H1 (cell line): ENCODE measurements around the gene RAB44. TPM values are rescaled to one million over a fixed set of nuclear protein-coding genes. Genes with fewer than 3 reads are reported as not detected.

Experiments
- CTCF ChIA-PET: fragments of 300-600 bp; sonication (Branson Sonifier 250); formaldehyde crosslinking; loops from one replicate; lab custom pipeline; 2021; ENCODE audit not compliant: partially characterized antibody; lab: Charles Lee
- POLR2A ChIA-PET: fragments of 300-600 bp; sonication (Branson Sonifier 250); formaldehyde crosslinking; loops from one replicate; lab custom pipeline; 2021; ENCODE audit warnings: inconsistent platforms; ENCODE audit not compliant: partially characterized antibody; lab: Charles Lee
- DNase-seq, 2 experiments: peaks; one replicate each; pipeline versions ENCODE4 v3.0.0 to v3.0.0-alpha.2; 2010 to 2022; ENCODE audit warnings: low spot score in 2 of 2, low read depth in 1 of 2, mixed read lengths in 1 of 2
- FAIRE-seq: peaks from 2 replicates; lab custom pipeline; 2011; peaks lifted over from hg19 to GRCh38; lab: Jason Lieb, UNC
- H2AFZ ChIP-seq: 2 replicates; pipeline ENCODE4 v1.8.1; 2012; ENCODE audit warnings: low read length, inconsistent platforms
- H2AK5ac ChIP-seq: 2 replicates; pipeline ENCODE4 v1.6.1; 2013; ENCODE audit warnings: low read depth, low read length
- H2BK120ac ChIP-seq: replicated peaks from 2 replicates; pipeline ENCODE3; 2013; ENCODE audit warnings: low read depth, low read length, inconsistent platforms
- H2BK12ac ChIP-seq: 2 replicates; pipeline ENCODE4 v1.6.1; 2013; ENCODE audit warnings: low read depth, low read length
- H2BK15ac ChIP-seq: 2 replicates; pipeline ENCODE4 v1.6.1; 2013; ENCODE audit warnings: low read length
- H2BK20ac ChIP-seq: 2 replicates; pipeline ENCODE4 v1.6.1; 2013; ENCODE audit warnings: low read length
- H2BK5ac ChIP-seq: 2 replicates; pipeline ENCODE4 v1.6.1; 2013; ENCODE audit warnings: low read depth, low read length
- H3K14ac ChIP-seq: 2 replicates; pipeline ENCODE4 v1.6.1; 2013; ENCODE audit warnings: inconsistent platforms; ENCODE audit not compliant: insufficient read length
- H3K18ac ChIP-seq: 2 replicates; pipeline ENCODE4 v1.6.1; 2013; ENCODE audit warnings: low read length; ENCODE audit errors: extremely low read depth
- H3K23ac ChIP-seq: 2 replicates; pipeline ENCODE4 v1.6.1; 2013; ENCODE audit warnings: inconsistent platforms; ENCODE audit not compliant: insufficient read length
- H3K23me2 ChIP-seq: 2 replicates; pipeline ENCODE4 v1.6.1; 2013; ENCODE audit warnings: low read depth, low read length
- H3K27ac ChIP-seq: 2 replicates; pipeline ENCODE4 v1.6.1; 2011; ENCODE audit warnings: low read depth, low read length, inconsistent platforms
- H3K27me3 ChIP-seq, 4 experiments: replicated peaks in 1 of 4; 1 replicate in 1 of 4; 2 replicates in 3 of 4; pipeline versions ENCODE4 v1.6.1 to v1.8.1; 2011 to 2013; ENCODE audit warnings: low read length in 3 of 4, mild to moderate bottlenecking in 3 of 4, inconsistent platforms in 2 of 4, mixed read lengths in 2 of 4, moderate library complexity in 1 of 4; ENCODE audit not compliant: control insufficient read depth in 3 of 4, insufficient read depth in 3 of 4; ENCODE audit errors: extremely low read depth in 1 of 4
- H3K36me3 ChIP-seq, 4 experiments: 2 replicates each; pipeline versions ENCODE4 v1.6.1 to v1.8.1; 2011 to 2013; ENCODE audit warnings: mild to moderate bottlenecking in 4 of 4, low read length in 3 of 4, moderate library complexity in 2 of 4, control low read depth in 1 of 4, inconsistent platforms in 1 of 4; ENCODE audit not compliant: insufficient read depth in 4 of 4, control insufficient read depth in 2 of 4
- H3K4ac ChIP-seq: replicated peaks from 2 replicates; pipeline ENCODE3; 2013; ENCODE audit warnings: low read length, low read depth, mixed read lengths, inconsistent platforms; ENCODE audit not compliant: insufficient read length
- H3K4me1 ChIP-seq, 4 experiments: replicated peaks in 1 of 4; 1 replicate in 1 of 4; 2 replicates in 3 of 4; pipeline versions ENCODE4 v1.6.1 to v1.8.1; 2011 to 2013; ENCODE audit warnings: low read length in 3 of 4, inconsistent platforms in 2 of 4, mixed read lengths in 1 of 4; ENCODE audit not compliant: insufficient read depth in 4 of 4, control insufficient read depth in 3 of 4
- H3K4me2 ChIP-seq, 2 experiments: 2 replicates each; pipeline versions ENCODE4 v1.6.1 to v1.8.1; 2011 to 2013; ENCODE audit warnings: low read depth in 2 of 2, low read length in 2 of 2, control low read depth in 1 of 2, inconsistent platforms in 1 of 2, mild to moderate bottlenecking in 1 of 2; ENCODE audit not compliant: insufficient read depth in 1 of 2
- H3K4me3 ChIP-seq, 4 experiments: fragments of 200-600, 300-600 bp in 1 of 4; sonication (generic), shearing (Covaris generic), sonication (Bioruptor Twin) in 1 of 4; 2 replicates each; pipeline versions ENCODE4 v1.5.1 to v1.8.1; 2011 to 2016; ENCODE audit warnings: low read length in 4 of 4, low read depth in 3 of 4, control low read depth in 2 of 4, inconsistent platforms in 2 of 4, mild to moderate bottlenecking in 2 of 4, mixed read lengths in 1 of 4, moderate library complexity in 1 of 4; ENCODE audit not compliant: insufficient read depth in 2 of 4; ENCODE audit errors: extremely low read depth in 1 of 4
- H3K56ac ChIP-seq: replicated peaks from 2 replicates; pipeline ENCODE3; 2013; ENCODE audit warnings: low read depth, mild to moderate bottlenecking, mixed read lengths, low read length, inconsistent platforms; ENCODE audit not compliant: insufficient read length
- H3K79me1 ChIP-seq: 2 replicates; pipeline ENCODE4 v1.6.1; 2013; ENCODE audit warnings: low read depth, low read length, control low read depth
- H3K79me2 ChIP-seq, 2 experiments: 2 replicates each; pipeline versions ENCODE4 v1.6.1 to v1.8.1; 2012 to 2013; ENCODE audit warnings: low read length in 2 of 2, mild to moderate bottlenecking in 2 of 2, inconsistent platforms in 1 of 2; ENCODE audit not compliant: insufficient read depth in 2 of 2, control insufficient read depth in 1 of 2
- H3K9ac ChIP-seq, 4 experiments: replicated peaks in 1 of 4; 1 replicate in 1 of 4; 2 replicates in 3 of 4; pipeline versions ENCODE4 v1.6.1 to v1.8.1; 2011 to 2013; ENCODE audit warnings: low read depth in 3 of 4, low read length in 3 of 4, control low read depth in 2 of 4, mild to moderate bottlenecking in 2 of 4, moderate library complexity in 2 of 4, inconsistent platforms in 1 of 4; ENCODE audit errors: extremely low read depth in 1 of 4
- H3K9me3 ChIP-seq, 2 experiments: 2 replicates each; pipeline versions ENCODE4 v1.6.1 to v1.8.1; 2012 to 2013; ENCODE audit warnings: mild to moderate bottlenecking in 2 of 2, moderate library complexity in 2 of 2, control low read depth in 1 of 2, inconsistent platforms in 1 of 2, low read depth in 1 of 2, low read length in 1 of 2, mixed read lengths in 1 of 2; ENCODE audit not compliant: insufficient read depth in 2 of 2
- H4K20me1 ChIP-seq, 2 experiments: replicated peaks in 1 of 2; 2 replicates each; pipeline versions ENCODE3 to v1.8.1; 2011 to 2013; ENCODE audit warnings: inconsistent platforms in 2 of 2, low read length in 2 of 2, mild to moderate bottlenecking in 1 of 2; ENCODE audit not compliant: insufficient read depth in 2 of 2, control insufficient read depth in 1 of 2
- H4K5ac ChIP-seq: 2 replicates; pipeline ENCODE4 v1.6.1; 2013; ENCODE audit warnings: low read length, low read depth, mixed read lengths, inconsistent platforms; ENCODE audit not compliant: insufficient read length
- H4K8ac ChIP-seq: 2 replicates; pipeline ENCODE4 v1.8.0; 2013; ENCODE audit warnings: mild to moderate bottlenecking, moderate library complexity, low read length, inconsistent platforms; ENCODE audit not compliant: insufficient read depth; ENCODE audit errors: extremely low read depth
- H4K91ac ChIP-seq: replicated peaks from 2 replicates; pipeline ENCODE3; 2013; ENCODE audit warnings: low read length, mixed read lengths, inconsistent platforms; ENCODE audit not compliant: insufficient read length
- CREB1 ChIP-seq: IDR thresholded peaks from 2 replicates; pipeline ENCODE4 v1.6.1; 2012; ENCODE audit warnings: inconsistent platforms
- GTF2F1 ChIP-seq: IDR thresholded peaks from 2 replicates; pipeline ENCODE4 v1.6.1; 2012; ENCODE audit warnings: low read depth, low read length, improper control_type of control experiment, borderline replicate concordance
- KDM5A ChIP-seq: fragments of 200-600 bp; IDR thresholded peaks from 2 replicates; pipeline ENCODE4 v1.7.1; 2012; ENCODE audit warnings: mild to moderate bottlenecking, low read length, inconsistent platforms, mixed read lengths
- POLR2AphosphoS5 ChIP-seq: IDR thresholded peaks from 2 replicates; pipeline ENCODE4 v1.6.1; 2011; ENCODE audit warnings: low read depth, low read length
- RAD21 ChIP-seq, 2 experiments: IDR thresholded peaks in 1 of 2; conservative IDR thresholded peaks in 1 of 2; 2 replicates each; pipeline ENCODE4 v1.6.1; 2011; ENCODE audit warnings: low read depth in 2 of 2, low read length in 2 of 2, improper control_type of control experiment in 1 of 2, inconsistent platforms in 1 of 2, mild to moderate bottlenecking in 1 of 2, moderate library complexity in 1 of 2
- RNF2 ChIP-seq: fragments of 200-900, 300-1000 bp; sonication (generic); IDR thresholded peaks from 2 replicates; pipeline ENCODE4 v1.7.1; 2016; ENCODE audit warnings: borderline replicate concordance, low read depth, mild to moderate bottlenecking, antibody characterized with exemption, low read length; ENCODE audit not compliant: poor library complexity, severe bottlenecking; ENCODE audit errors: missing control alignments
- SIN3A ChIP-seq, 2 experiments: IDR thresholded peaks in 1 of 2; conservative IDR thresholded peaks in 1 of 2; 2 replicates each; pipeline ENCODE4 v1.6.1; 2011 to 2012; ENCODE audit warnings: low read length in 2 of 2, improper control_type of control experiment in 1 of 2, low read depth in 1 of 2, mild to moderate bottlenecking in 1 of 2
- SP4 ChIP-seq: IDR thresholded peaks from 2 replicates; pipeline ENCODE4 v1.6.1; 2012; ENCODE audit warnings: low read length, inconsistent platforms
- SRF ChIP-seq: IDR thresholded peaks from 2 replicates; pipeline ENCODE4 v1.6.1; 2011; ENCODE audit warnings: mild to moderate bottlenecking, low read depth, low read length, moderate library complexity
- WGBS, 2 experiments: shearing (Covaris generic) in 1 of 2; methylation state at CpG; one replicate each; pipeline versions ENCODE4 v1.1.6 to v1.1.7; 2013 to 2015; ENCODE audit warnings: low lambda C conversion rate in 2 of 2, mixed read lengths in 2 of 2, inconsistent platforms in 1 of 2, low coverage in 1 of 2, missing lambda C conversion rate in 1 of 2; ENCODE audit not compliant: insufficient replicate concordance in 2 of 2, insufficient coverage in 1 of 2, insufficient read length in 1 of 2; ENCODE audit errors: extremely low coverage in 1 of 2, missing lambda C conversion rate in 1 of 2; 5-methylcytosine and 5-hydroxymethylcytosine counted together
- polyA plus RNA-seq, 7 experiments: library from polyadenylated mRNA; depleted of rRNA in 3 of 7; stranded (reverse) in 5 of 7; unstranded in 2 of 7; fragments of >200 nt in 5 of 7; fragments of 200-250 nt in 2 of 7; gene quantifications; 1 replicate in 5 of 7; 2 replicates in 1 of 7; 4 replicates in 1 of 7; pipeline versions ENCODE4 v1.2.1 to v1.2.3, GENCODE V29; 2011 to 2013; ENCODE audit warnings: missing spikeins in 2 of 7, mixed read lengths in 2 of 7
- total RNA-seq: library from RNA; stranded (reverse); fragmentation: NEBNext Ultra II Directional; extraction: Animal tissue kit (Norgen Biotek cat#: 25700); gene quantifications from 2 replicates; pipeline ENCODE4 v1.2.1, GENCODE V29; 2021

RAB44 gene
- total and polyA plus RNA-seq, 2 of the 8 experiments (the other 6 are each of a cell fraction or from before 2014, with no cell fraction given) = 0.02 TPM; not detected in 1

DNA sequence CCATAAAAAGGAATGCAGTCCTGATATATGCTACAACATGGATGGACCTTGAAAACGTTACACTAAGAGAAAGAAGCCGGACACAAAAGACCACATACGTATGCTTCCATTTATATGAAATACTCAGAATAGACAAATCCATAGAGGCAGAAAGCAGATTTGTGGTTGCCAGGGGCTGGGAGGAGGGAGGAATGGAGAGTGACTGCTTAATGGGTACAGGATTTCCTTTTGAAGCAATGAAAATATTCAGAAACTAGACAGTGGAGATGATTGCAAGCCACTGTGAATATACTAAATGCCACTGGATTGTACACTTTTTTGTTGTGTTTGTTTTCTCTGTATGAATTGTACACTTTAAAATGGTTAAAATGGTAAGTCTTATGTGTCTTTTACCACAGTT, 48.5 kb upstream of the RAB44 start:
- Histone ChIP-seq H3K56ac (no peak overlapping the region), H3K79me2 (no peaks in the 10 kb centered on the region), H2AK5ac (no peak overlapping the region), H3K14ac (no peak overlapping the region), H3K4ac (no peak overlapping the region), H3K27me3 (no peaks in the 10 kb centered on the region), H2AFZ (no peak overlapping the region), H2BK120ac (no peak overlapping the region), H3K4me1 (peaks cover 0 to 4% (median 2%) of the 10 kb centered on the region in 4 experiments; a peak in 3 of 7 replicates), H4K91ac (no peak overlapping the region), H3K79me1 (no peaks in the 10 kb centered on the region), H2BK20ac (no peak overlapping the region), H3K9ac (no peak overlapping the region), H3K4me3 (no peak overlapping the region), H3K36me3 (no peaks in the 10 kb centered on the region), H3K27ac (no peak overlapping the region), H4K8ac (no peak overlapping the region), H2BK15ac (no peak overlapping the region), H2BK12ac (no peak overlapping the region), H3K23ac (no peak overlapping the region), H2BK5ac (no peak overlapping the region), H4K5ac (no peak overlapping the region), H4K20me1 (no peaks in the 10 kb centered on the region), H3K18ac (no peak overlapping the region), H3K9me3 (no peaks in the 10 kb centered on the region), H3K4me2 (no peak overlapping the region), H3K23me2 (no peaks in the 10 kb centered on the region)
- TF ChIP-seq CREB1 (no peak), POLR2AphosphoS5 (no peak), RAD21 (IDR thresholded peaks at IDR 0.05 in 1 of 2, conservative IDR thresholded peaks at IDR 0.05 in 1 of 2; ENCODE audit: low read depth in 2 of 2, low read length in 2 of 2) (no peak), RNF2 (no peak), SRF (no peak), GTF2F1 (no peak), KDM5A (no peak), SP4 (no peak), SIN3A (conservative IDR thresholded peaks at IDR 0.05 in 1 of 2, IDR thresholded peaks at IDR 0.05 in 1 of 2; ENCODE audit: low read depth in 1 of 2, low read length in 2 of 2) (no peak)
- no peak for DNase-seq
- CTCF ChIA-PET = interaction anchor here (0.6 to 0.8 kb wide), 2 partner anchors 34 to 53 kb away, joined by 3 to 4 read pairs; no protein-coding TSS in a partner anchor
- POLR2A ChIA-PET = no interaction called here
- 84% methylated on average over 3 of the region's 3 CpGs; no CpG with 5 or more reads in 1 of the 2 experiments for WGBS, 2 experiments
- no peak for FAIRE-seq
